Dedifferentiated amniotic fluid mesenchymal stem cell (primary cell): ENCODE data around the gene ERP29.
"Not testable (repeated sequence)": the region's sequence is repeated elsewhere in the genome, so short reads cannot be mapped to it uniquely, and the experiment has no call there.

Experiments used
- DNase-seq: peaks from one replicate; pipeline ENCODE4 v3.0.0-alpha.2; 2016; ENCODE audit errors: extremely low spot score

ERP29 gene

DNA sequence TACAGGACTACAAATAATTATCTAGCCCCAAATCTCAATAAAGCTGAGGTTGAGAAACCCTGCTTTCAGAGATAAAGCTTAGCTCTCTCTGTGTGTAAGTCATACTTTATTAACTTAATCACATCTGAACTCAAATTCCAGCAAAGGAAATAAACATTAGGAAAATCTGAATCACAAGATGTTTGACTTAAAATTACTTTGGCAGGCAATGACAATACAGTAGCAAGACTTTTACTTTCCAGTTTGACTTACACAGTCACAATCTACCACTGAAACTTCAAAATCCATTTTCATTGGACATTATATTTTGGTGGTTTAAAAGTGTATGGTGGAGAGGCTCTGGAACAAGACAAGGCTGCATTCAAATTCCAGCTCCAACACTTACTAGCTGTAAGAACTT, 11.7 kb upstream of the ERP29 start:
- no peak for DNase-seq

DNA sequence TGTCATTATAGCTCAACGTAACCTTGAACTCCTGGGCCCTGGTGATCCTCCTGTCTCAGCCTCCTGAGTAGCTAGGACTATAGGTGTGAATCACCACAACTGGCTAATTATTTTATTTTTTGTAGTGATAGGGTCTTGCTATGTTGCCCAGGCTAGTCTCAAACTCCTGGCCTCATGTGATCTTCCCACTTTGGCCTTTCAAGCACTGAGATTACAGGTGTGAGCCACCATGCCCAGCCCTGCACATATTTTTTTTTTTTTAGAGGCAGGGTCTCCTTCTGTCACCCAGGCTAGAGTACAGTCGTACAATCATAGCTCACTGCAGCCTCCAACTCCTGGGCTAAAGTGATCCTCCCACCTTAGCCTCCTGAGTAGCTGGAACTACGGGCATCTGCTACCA, 9.2 kb upstream of the ERP29 start:
- no peak for DNase-seq

GRCh38 chr12:112005419-112006395, 7.5 kb upstream of the ERP29 start:
- no peak for DNase-seq

GRCh38 chr12:112007945-112008344, 5.3 kb upstream of the ERP29 start:
- DNase-seq = no peak

DNA sequence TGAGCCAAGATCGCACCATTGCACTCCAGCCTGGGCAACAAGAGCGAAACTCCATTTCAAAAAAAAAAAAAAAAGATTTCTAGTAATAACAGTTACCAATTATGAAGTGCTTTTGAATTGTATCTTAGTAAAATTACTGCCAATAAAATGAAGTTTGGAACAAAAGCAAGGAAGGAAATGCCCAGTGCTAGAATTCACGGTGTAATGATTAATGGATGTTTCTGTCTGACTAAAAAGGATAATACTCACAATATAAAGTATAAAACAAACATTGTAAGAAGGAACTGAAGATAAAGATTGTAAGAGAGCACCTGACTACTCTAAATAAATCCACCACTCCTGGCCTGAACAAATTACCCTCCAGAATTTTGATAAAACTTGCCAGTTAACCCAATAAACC, 4.3 kb upstream of the ERP29 start:
- no peak for DNase-seq

DNA sequence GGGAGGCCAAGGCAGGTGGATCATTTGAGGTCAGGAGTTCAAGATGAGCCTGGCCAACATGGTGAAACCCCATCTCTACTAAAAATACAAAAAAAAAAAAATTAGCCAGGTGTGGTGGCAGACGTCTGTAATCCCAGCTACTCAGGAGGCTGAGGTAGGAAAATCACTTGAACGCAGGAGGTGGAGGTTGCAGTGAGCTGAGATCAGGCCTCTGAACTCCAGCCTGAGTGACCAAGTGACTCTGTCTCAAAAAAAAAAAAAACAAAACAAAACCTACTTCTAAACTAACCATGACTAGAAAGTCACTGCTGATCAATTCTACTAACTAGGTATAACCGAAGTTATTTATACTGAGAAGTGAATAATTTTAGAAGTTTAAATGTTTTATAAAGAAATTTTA, 3.6 kb upstream of the ERP29 start:
- not testable (repeated sequence) for DNase-seq

GRCh38 chr12:112010415-112011344, 2.5 kb upstream of the ERP29 start:
- DNase-seq = no peak

- DNase-seq = no peak
These were observed 1.5 kb upstream of the ERP29 start for GRCh38 chr12:112011685-112012084.

GRCh38 chr12:112013601-112014402, 576 bp downstream of the ERP29 start:
- DNase-seq = peak; percentile 42

DNA sequence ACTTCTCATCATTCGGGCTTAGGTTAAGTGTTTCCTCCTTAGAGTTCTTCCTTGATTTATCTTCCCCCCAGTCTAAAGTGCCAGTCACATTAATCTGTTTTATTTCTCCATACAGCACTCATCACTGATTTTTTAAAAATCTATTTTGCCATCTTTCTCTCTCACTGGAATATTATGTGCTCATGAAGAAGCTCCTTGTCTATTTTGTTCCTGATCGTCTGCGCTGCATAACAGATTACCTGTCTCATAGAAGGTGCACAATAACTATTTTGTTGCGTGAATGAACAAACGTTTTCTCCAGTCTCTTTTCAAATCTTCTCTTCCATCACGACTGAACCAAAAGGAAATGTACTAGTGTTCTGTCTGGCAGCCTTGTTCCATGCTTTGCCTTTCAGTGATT, 2.7 kb downstream of the ERP29 start:
- no peak for DNase-seq

GRCh38 chr12:112017041-112017440, 3.8 kb downstream of the ERP29 start:
- no peak for DNase-seq

DNA sequence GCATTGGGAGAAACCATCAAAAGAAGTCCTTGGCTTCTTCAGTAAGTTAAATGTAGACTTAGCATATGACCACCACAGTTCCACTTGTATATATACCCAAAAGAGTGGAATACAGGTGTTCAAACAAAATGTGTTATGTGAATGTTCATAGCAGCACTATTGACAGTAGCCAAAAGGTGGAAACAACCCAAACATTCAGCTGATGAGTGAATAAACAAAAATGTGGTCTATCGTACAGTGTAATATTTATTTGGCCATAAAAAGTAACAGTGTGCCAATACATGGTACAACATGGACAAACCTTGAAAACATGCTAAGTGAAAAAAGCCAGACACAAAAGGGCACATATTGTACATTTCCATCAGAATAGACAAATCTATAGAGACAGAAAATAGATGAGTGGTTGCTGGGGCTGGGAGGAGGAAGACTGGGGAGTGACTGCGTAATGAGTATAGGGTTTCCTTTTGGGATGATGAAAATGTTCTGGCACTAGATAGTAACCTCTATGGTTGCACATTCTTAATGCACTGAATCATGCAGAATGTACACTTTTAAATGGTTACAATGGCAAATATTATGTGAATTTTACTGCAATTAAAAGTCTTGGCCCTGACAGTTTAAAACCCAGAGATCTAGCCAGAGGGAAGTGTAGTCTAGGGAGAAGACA, 5.5 kb downstream of the ERP29 start:
- DNase-seq = peak; percentile 84

GRCh38 chr12:112020947-112021457, 7.8 kb downstream of the ERP29 start:
- no peak for DNase-seq

DNA sequence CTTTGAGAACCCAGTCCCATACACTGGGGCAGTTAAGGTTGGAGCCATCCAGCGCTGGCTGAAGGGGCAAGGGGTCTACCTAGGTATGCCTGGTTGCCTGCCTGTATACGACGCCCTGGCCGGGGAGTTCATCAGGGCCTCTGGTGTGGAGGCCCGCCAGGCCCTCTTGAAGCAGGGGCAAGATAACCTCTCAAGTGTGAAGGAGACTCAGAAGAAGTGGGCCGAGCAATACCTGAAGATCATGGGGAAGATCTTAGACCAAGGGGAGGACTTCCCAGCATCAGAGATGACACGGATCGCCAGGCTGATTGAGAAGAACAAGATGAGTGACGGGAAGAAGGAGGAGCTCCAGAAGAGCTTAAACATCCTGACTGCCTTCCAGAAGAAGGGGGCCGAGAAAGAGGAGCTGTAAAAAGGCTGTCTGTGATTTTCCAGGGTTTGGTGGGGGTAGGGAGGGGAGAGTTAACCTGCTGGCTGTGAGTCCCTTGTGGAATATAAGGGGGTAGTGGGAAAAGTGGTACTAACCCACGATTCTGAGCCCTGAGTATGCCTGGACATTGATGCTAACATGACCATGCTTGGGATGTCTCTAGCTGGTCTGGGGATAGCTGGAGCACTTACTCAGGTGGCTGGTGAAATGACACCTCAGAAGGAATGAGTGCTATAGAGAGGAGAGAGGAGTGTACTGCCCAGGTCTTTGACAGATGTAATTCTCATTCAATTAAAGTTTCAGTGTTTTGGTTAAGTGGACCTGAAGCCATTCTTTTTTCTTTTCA, 9.2 kb downstream of the ERP29 start:
- no peak for DNase-seq

- no peak for DNase-seq
These were observed 10.7 kb downstream of the ERP29 start for GRCh38 chr12:112023759-112024396.

GRCh38 chr12:112025808-112026375, 12.7 kb downstream of the ERP29 start:
- DNase-seq = no peak

DNA sequence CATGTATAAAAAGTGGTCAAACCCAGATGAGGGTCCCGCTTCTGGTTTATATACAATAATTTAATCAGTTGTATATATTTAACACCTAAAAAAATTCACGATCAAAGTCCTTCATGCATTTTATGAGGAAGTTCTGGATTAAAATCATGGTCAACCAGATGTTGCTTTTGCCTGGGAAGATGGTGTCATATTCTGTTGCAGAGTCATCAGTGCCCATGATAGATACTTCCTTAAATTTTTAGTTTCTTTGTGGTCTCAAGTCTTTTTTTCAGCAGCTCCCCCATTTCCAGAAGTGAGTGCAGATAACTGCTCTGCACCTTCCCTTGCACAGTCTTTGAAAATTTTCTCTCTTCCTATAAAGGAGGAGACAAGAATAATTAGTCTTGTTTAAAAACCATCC, 16.1 kb downstream of the ERP29 start:
- DNase-seq = no peak

DNA sequence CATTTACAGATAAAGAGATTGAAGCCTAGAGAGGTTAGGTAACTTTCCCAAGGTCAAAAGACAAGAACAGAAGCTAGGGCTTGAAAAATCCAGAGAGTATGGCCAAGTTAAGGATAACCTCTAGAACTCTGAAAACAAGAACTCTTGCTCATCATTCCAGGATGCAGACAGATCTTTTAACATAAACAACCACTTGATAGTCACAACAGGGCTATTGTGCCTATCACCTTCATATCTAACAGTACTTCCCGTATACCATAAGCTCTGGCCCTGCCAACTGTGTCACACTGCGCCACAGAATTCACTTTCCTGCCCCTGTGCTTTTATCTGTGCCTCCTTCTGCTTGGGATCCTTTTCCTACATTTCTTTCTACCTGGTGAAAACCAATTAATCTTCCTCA, 18.2 kb downstream of the ERP29 start:
- no peak for DNase-seq

- no peak for DNase-seq
These were observed 19.1 kb downstream of the ERP29 start for GRCh38 chr12:112032292-112032691.
